MCF 10A (cell line): ENCODE measurements around the gene MYO7B. TPM values are rescaled to one million over a fixed set of nuclear protein-coding genes. Genes with fewer than 3 reads are reported as not detected.

Experiments used
- BruUV-seq: library from RNA; stranded (reverse); fragments of 400-500 nt; replicated peaks from 2 replicates; lab custom pipeline; 2021; lab: Mats Ljungman, UMichigan
- CTCF ChIA-PET: fragments of 300-600 bp; sonication (Branson Sonifier 250); formaldehyde crosslinking; extraction: SDS; loops from one replicate; lab custom pipeline; 2021; ENCODE audit warnings: antibody characterized with exemption, inconsistent platforms; lab: Yijun Ruan, JAX
- POLR2A ChIA-PET: fragments of 300-600, 350-650 bp; sonication (Branson Sonifier 250); formaldehyde crosslinking; extraction: SDS; loops from one replicate; lab custom pipeline; 2020; ENCODE audit warnings: antibody characterized with exemption, inconsistent platforms; lab: Yijun Ruan, JAX
- DNase-seq: peaks from one replicate; pipeline ENCODE4 v3.0.0-alpha.2; 2018; ENCODE audit not compliant: unreplicated experiment
- H3K27ac Mint-ChIP-seq: one replicate; pipeline ENCODE4 v1.8.0; 2022; ENCODE audit warnings: mild to moderate bottlenecking, low read depth, mixed read lengths; ENCODE audit not compliant: unreplicated experiment
- H3K27me3 Mint-ChIP-seq: one replicate; pipeline ENCODE4 v1.8.0; 2022; ENCODE audit warnings: mixed read lengths; ENCODE audit not compliant: insufficient read depth, unreplicated experiment
- H3K36me3 Mint-ChIP-seq: one replicate; pipeline ENCODE4 v1.8.0; 2022; ENCODE audit warnings: mild to moderate bottlenecking, moderate library complexity, mixed read lengths; ENCODE audit not compliant: insufficient read depth, unreplicated experiment
- H3K4me1 Mint-ChIP-seq: one replicate; pipeline ENCODE4 v1.8.0; 2022; ENCODE audit warnings: mixed read lengths; ENCODE audit not compliant: insufficient read depth, unreplicated experiment
- H3K4me3 Mint-ChIP-seq: one replicate; pipeline ENCODE4 v1.8.0; 2022; ENCODE audit warnings: mild to moderate bottlenecking, moderate library complexity, mixed read lengths; ENCODE audit not compliant: unreplicated experiment
- H3K9me3 Mint-ChIP-seq: one replicate; pipeline ENCODE4 v1.8.0; 2022; ENCODE audit warnings: mixed read lengths; ENCODE audit not compliant: unreplicated experiment
- CTCF ChIP-seq: fragments of 200-600 bp; IDR thresholded peaks from one replicate; pipeline ENCODE4 v1.8.0; 2022; ENCODE audit warnings: antibody characterized with exemption, mild to moderate bottlenecking; ENCODE audit not compliant: unreplicated experiment
- intact Hi-C: fragments of 100-400 bp; cut with micrococcal nuclease; formaldehyde crosslinking; loops from 2 replicates; pipeline ENCODE4 v1.14.1; 2022
- total RNA-seq: library from RNA; stranded (reverse); gene quantifications from 2 replicates; pipeline ENCODE4 v1.2.3, GENCODE V29; 2022

MYO7B gene
- total RNA-seq, 1 experiment from 2014 or later = not detected

GRCh38 chr2:127564429-127565260 lies 29.2 kb downstream of the MYO7B start:
- TF ChIP-seq CTCF = no peak
- Mint-ChIP-seq H3K4me3 (no peak overlapping the region), H3K27ac (no peak overlapping the region), H3K27me3 (no peaks in the 10 kb centered on the region), H3K36me3 (no peaks in the 10 kb centered on the region), H3K9me3 (no peaks in the 10 kb centered on the region), H3K4me1 (peaks cover 6% of the 10 kb centered on the region)
- BruUV-seq = no TSS peak
- no peak for DNase-seq
- POLR2A ChIA-PET = no interaction called here
- CTCF ChIA-PET = no interaction called here
- intact Hi-C loops = no loop called here

- H3K4me3 Mint-ChIP-seq = no peak overlapping the region
- no peak overlapping the region for H3K27ac Mint-ChIP-seq
- no peak for DNase-seq
- ChIA-PET POLR2A (no interaction called here), CTCF (no interaction called here)
- H3K27me3 Mint-ChIP-seq = no peaks in the 10 kb centered on the region
- intact Hi-C loops = no loop called here
- TF ChIP-seq CTCF = no peak
- H3K4me1 Mint-ChIP-seq = peaks cover 8% of the 10 kb centered on the region
- no peaks in the 10 kb centered on the region for H3K9me3 Mint-ChIP-seq
- no TSS peak for BruUV-seq
- no peaks in the 10 kb centered on the region for H3K36me3 Mint-ChIP-seq
These were observed 30.0 kb downstream of the MYO7B start for GRCh38 chr2:127565261-127566138.

- Mint-ChIP-seq H3K4me1 (peaks cover 12% of the 10 kb centered on the region), H3K36me3 (no peaks in the 10 kb centered on the region), H3K4me3 (no peak overlapping the region), H3K9me3 (no peaks in the 10 kb centered on the region), H3K27ac (no peak overlapping the region), H3K27me3 (no peaks in the 10 kb centered on the region)
- BruUV-seq = no TSS peak
- ChIA-PET POLR2A (no interaction called here), CTCF (no interaction called here)
- DNase-seq = no peak
- intact Hi-C loops = no loop called here
- no peak for TF ChIP-seq CTCF
These were observed 30.6 kb downstream of the MYO7B start for GRCh38 chr2:127566139-127566417.

- H3K27ac Mint-ChIP-seq = no peak overlapping the region
- no peaks in the 10 kb centered on the region for H3K27me3 Mint-ChIP-seq
- TF ChIP-seq CTCF = no peak
- intact Hi-C loops = no loop called here
- H3K4me3 Mint-ChIP-seq = no peak overlapping the region
- DNase-seq = no peak
- no TSS peak for BruUV-seq
- POLR2A ChIA-PET = interaction anchor here (0.9 kb wide), 1 partner anchor 10 kb away, joined by 3 read pairs; no protein-coding TSS in a partner anchor
- peaks cover 12% of the 10 kb centered on the region for H3K4me1 Mint-ChIP-seq
- no peaks in the 10 kb centered on the region for H3K36me3 Mint-ChIP-seq
- CTCF ChIA-PET = interaction anchor here (0.9 kb wide), 1 partner anchor 83 kb away, joined by 4 read pairs; no protein-coding TSS in a partner anchor
- H3K9me3 Mint-ChIP-seq = no peaks in the 10 kb centered on the region
These were observed 31.1 kb downstream of the MYO7B start for GRCh38 chr2:127566576-127566975.
